NCI-H146 (cell line): ENCODE data around the gene FAM53C.

Experiments
- DNase-seq: peaks from one replicate; lab custom pipeline; 2025; lab: John Stamatoyannopoulos, UW

Gene FAM53C

GRCh38 chr5:138391859-138392386 lies 53.9 kb downstream of the FAM53C start:
- DNase-seq: no peak
